HG03045 (cell line): ENCODE results near the gene MICALL1.

Experiments
- ATAC-seq: cut with Tn5 transposase; IDR thresholded peaks from one replicate; pipeline ENCODE4 v1.9.1; 2021; ENCODE audit warnings: mild to moderate bottlenecking, moderate library complexity; ENCODE audit not compliant: unreplicated experiment

MICALL1 gene

DNA sequence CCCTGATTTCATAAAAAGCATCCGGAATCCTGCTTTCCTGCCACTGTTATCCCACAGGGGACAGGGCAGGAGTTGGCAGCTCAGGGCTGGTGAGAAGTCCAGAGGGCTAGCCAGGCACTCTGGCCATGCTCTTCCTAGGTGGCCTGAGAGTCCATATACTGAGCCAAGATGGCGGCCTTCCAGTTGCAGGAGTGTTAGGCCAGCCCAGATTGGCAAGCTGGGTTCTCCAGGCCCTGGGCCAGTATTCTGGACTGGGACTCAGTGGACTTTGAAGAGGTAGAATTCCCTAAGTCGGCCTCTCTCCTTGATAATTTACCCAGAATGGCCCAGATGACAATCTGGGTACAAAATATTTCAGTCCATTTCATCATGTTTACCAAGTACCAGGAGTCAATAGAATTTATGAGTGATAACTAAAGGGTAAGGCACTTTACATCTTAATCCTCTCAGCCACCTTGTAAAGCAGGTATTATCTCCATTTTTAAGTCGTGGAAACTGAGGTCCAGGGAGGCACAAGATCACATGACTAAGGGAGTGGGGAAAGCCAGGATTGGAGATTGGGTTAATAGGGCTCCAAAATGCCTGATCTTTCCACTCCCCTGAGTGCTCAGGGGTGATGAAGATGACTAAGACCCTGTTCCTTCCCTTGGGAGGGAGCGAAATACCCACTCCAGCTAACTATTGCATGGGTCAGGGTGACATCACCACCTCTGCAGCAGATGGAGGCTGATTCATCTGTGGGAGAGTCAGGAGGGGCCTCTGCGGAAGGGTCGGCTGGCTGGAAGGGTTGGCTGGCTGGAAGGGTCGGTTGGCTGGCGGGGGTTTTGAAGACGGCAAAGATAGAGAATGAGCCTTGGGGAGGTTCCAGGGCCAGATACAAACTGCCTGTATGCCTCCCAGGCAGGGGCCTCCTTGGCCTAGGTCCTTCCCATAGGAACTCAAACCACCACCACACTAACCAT is 1.2 kb upstream of the MICALL1 start:
- no peak for ATAC-seq

DNA sequence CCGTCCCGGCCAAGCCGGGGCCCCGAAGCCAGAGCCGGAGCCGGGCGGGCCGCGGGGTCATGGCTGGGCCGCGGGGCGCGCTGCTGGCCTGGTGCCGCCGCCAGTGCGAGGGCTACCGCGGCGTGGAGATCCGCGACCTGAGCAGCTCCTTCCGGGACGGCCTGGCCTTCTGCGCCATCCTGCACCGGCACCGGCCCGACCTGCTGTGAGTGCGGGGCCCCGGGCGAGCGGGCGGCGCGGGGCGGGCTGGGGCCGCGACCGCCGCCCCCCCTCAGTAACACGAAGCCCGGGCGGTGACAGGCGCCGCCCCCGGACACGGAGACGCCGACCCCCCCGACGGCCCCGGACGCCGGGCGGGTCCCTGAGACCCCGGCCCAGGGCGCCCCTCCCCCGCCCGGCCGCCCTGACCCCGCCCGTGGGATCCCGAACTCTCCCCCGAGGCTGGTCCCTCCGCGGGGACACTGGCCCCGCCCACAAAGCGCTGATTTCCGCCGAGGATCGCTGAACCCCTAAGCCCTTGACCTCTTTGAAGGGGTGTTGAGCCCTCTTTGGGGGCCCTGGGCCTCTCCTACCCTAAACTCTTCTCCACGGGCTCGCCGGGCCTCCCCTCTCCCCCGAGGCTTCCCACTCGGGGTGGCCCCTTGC is 389 bp downstream of the MICALL1 start:
- ATAC-seq, result peak; percentile 39

DNA sequence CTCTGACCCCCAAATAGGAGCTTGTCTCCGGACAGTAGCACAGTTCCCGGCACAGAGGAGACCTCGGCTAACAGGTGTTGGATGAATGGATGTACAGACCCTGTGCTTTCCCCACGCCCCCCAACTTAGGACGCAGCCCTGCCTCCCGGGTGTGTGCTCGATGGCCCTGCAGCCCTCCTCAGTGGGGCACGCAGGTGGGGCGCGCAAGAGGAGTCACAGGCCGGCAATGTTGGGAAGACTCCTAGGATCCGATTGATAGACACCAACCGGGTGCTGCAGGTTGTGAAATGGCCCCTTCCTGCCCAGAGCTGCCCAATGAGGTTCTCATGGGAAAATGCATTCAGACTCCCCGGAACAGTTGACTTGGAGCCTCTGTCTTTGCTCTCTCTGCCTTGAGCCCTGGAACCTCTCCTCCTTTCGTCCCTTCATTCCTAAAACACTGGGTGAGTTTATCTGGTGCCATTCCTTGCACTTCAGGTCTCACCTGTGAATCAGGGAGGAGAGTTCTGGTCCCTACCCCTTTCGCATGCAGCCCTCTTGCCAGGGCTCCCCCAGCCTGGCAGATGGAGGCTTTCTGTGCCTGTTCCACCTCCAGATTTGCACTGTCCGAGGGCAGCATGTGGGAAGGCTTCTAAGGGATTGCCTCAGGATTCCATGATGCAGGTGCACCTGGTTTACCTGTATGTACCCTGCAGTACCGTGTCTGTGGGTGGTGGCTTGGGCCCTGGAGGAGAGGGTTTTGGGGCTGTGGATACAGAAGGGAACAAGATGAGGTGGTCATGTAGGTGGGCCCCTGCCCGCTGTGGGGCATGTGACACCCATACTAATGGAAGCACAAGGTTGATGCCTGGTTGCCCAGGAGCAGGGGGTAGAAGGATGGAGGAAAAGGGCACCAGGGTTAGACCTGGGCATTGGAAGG is 1.2 kb downstream of the MICALL1 start:
- ATAC-seq, result no peak

DNA sequence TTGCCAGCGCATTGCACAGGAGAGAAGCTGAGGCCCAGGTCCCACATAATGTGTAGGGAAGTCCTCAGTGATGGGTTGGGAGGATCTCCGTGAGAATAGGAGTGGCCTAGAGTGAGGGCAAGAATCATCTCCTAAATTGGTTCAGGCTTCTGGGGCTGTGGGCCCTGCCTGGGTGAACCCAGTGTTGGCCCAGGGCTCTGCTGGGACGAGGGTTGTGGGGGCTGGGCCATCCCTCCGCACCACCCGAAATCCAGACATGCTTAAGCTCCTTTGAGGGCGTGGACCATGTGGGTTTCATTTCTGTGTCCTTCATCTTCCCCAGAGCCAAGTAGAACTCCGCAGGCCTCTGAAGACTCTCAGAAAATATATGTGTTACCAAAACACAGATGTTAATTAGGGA is 3.7 kb downstream of the MICALL1 start:
- no peak for ATAC-seq

DNA sequence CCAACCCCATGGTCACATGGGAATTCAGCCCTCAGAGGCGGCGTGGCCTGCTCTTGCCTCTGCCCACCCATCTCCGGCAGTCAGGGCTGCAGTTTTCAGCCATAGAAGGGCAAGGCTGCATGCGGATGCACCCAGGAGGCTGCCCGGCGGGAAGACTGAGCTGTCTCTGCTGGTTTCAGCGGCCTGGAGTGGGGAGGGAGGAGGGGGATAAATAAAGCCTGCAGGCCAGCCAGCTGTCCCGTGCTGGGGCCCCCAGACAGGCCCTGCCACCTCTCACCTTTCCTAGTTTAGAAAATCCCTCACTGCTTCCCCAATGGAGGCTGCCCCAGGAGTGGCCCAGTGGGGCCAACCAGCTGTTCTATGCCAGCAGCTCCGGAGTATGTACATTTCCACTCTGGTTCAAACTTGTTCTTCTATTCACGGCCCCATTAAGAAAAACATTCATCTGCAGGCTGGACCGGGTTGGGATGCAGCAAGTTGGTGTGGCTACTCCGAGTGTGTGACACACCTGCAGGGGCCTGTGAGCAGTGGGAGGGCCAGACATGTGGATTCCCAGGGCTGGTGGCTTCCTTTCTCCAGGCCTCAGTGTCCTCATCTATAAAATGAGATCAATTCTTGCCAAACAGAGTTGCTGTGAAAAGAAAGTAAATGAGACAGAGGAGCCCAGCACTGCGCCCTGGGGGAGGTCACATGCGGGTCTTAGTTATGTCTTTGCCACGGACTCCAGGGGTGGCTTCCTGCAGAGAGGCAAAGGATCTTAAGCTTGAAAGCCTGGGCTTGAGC is 5.0 kb downstream of the MICALL1 start:
- ATAC-seq, result no peak

DNA sequence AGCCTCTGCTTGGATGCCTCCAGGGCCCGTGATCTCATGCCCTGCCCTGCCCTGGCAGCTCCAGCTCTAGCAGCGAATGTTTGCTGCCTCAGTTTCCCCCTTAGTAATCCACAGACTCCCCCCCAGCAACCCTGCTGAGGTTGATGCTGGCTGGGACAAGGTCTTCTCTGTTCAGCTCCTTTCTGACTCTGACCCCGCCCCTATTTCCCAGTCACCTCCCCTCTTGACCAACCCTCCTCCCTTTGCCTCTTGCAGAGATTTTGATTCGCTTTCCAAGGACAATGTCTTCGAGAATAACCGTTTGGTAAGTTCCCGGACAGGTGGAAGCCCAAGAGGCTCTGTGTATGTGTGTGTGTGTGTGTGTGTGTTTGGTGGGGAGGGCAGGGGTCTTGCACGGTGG is 5.6 kb downstream of the MICALL1 start:
- no peak for ATAC-seq

DNA sequence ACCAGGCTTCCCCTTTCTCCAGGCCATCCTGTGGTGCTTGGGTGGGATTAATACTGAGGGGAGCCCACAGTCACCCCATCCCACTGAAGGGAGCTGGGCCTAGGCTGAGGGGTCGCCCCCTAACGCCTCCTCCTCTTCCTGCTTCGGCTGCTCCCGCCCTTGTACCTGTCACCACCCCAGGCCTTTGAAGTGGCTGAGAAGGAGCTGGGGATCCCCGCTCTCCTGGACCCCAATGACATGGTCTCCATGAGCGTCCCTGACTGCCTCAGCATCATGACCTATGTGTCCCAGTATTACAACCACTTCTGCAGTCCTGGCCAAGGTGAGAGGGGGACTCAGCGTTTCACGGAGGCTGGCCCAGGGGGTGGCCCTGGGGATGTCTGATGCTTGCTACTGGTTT is 6.1 kb downstream of the MICALL1 start:
- no peak for ATAC-seq

DNA sequence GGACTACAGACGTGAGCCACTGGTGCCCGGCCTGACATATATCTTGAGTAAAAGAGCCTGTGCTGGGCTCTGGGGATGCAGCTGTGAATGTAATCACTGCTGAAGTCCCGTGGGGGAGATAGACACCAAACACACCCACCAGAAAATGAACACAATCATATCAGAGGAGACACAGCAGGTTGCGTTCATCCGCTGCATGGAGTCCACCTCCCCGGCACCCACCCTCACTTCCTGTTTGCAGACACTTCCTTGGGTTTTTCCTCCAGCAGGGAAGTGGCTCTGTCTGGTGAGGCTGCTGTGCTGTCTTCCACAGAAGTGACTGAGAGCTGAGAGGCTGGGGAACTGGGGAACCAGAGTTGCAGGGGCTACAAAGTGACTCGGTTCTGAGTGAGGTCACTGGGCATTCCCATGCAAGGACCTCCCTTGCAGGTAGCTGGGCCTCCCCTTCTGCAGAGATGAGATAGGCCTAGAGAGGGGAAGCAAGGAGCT is 7.2 kb downstream of the MICALL1 start:
- ATAC-seq, result no peak

DNA sequence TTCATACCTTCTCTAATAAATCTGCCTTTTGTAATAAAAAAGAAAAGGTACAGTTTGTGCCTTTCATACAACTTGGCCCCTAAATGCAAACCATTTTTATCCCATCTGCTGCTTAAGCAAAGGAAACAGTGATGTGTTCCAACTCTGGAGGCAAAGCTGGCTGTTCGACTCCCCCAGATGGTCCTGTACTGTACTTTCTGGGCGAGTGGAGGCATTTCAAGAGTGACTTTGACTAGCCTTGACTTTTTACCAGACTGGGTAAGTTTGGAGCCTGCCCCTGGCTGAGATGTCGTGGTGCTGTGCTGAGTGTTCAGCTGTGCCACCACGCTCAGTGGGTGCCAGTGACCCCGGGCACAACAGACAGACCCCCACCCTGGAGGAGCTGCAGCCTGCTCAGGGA is 10.2 kb downstream of the MICALL1 start:
- ATAC-seq, result no peak

DNA sequence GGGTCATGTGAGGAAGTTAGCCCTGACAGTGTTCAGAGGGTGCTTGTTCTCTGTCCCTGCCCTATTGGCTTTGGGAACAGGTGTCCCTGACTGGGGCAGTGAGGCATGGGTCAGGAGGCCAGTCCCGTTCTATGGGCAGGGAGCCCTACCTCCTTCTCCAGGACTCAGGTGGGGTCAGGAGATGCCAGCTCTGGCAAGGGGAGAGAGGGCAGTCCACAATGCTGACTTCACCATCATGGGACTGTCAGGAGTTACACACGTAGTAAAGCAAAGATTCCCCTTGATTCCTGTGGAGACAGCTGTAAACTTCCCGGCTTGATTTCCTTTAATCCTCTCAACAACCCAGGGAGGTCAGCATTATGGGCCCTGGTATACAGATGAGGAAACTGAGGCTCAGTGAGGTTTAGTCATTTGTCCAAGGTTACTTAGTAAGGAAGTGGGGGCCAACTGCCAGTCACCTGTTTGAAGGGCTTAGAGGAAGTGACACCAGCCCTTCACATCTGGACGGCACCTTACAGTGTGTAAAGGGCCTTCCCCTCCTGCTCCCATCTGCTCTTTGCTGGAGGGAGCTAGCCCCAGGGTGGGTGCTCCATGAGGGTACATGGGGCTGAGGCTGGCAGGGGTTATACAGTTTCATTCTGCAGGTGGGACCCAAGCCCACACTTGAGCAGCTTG is 11.9 kb downstream of the MICALL1 start:
- ATAC-seq, result no peak

DNA sequence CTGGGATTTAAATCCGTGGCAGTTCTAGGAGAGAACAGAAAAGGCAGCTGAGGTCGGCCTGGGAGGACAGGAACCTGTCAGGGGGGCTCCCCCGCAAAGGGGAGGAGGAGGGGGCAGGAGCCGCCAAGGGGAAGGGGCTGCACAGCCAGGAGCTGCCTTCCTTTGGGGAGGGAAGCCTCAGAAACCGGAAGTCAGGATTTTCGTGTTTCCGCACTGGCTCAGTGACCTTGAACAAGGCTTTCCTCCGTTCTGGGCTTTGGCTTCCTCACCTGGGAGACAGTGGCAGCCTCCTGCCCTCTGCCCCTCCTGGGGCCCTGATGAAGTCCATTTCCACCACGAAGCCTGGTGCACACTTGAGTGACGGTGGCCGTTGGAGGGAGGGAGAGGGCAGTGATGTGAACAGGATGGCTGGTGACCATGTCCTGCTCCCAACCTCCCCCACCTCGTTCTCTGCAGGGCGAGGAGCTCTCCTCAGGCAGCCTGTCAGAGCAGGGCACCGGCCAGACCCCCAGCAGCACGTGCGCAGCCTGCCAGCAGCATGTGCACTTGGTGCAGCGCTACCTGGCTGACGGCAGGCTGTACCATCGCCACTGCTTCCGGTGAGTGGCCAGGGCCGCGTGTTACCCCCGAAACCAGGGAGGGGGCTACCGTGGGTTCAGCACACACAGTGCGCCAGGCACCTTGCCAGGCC is 12.6 kb downstream of the MICALL1 start:
- no peak for ATAC-seq

DNA sequence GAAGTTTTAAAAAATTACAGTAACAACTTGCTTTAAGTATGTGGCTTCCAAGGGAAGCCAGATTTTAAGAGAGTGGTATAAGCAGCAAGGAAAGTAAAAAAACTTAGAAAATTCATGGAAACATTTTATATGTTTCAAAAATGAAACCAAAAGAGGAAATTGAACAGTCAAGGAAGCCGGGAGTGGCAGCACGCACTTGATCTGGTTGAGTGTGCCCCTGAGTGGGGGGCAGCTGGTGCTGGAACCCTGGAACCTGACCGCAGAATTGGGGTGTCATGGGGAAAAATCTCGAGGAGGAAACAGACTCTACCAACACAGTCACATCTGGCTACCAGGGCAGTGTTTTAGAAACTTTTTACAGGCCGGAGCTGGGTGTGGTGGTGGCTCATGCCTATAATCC is 14.0 kb downstream of the MICALL1 start:
- no peak for ATAC-seq

DNA sequence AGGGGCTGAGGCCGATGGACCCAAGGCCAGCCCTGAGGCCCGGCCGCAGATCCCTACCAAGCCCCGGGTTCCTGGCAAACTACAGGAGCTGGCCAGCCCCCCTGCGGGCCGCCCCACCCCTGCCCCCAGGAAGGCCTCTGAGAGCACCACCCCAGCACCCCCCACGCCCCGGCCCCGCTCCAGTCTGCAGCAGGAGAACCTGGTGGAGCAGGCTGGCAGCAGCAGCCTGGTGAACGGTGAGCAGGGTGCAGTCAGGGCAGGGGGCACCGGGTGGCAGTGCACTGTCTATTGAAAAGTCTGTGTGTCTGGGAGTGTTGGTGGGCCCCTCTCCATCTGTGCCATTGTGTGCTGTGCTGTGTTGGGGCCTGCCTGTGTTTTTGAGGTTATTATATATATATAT is 16.1 kb downstream of the MICALL1 start:
- ATAC-seq, result no peak

DNA sequence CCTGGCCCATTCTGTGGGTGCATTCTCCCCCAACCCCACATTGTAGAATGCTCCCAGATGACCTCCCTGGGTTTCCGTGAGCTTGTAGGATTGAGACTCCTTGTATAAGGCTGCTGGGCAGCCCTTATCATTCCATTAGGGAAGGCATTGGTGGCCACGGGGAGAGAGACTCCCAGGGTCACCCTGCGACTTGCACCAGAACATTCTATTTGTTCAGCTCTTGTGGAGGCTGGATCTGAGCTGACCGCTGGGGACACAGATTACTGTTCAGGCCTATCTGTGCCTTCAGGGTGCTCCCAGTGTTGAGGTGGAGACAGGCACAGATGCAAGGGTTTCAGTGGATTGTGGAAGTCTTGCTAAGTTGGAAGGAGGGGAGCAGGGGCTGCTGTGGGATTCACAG is 17.8 kb downstream of the MICALL1 start:
- ATAC-seq, result no peak

DNA sequence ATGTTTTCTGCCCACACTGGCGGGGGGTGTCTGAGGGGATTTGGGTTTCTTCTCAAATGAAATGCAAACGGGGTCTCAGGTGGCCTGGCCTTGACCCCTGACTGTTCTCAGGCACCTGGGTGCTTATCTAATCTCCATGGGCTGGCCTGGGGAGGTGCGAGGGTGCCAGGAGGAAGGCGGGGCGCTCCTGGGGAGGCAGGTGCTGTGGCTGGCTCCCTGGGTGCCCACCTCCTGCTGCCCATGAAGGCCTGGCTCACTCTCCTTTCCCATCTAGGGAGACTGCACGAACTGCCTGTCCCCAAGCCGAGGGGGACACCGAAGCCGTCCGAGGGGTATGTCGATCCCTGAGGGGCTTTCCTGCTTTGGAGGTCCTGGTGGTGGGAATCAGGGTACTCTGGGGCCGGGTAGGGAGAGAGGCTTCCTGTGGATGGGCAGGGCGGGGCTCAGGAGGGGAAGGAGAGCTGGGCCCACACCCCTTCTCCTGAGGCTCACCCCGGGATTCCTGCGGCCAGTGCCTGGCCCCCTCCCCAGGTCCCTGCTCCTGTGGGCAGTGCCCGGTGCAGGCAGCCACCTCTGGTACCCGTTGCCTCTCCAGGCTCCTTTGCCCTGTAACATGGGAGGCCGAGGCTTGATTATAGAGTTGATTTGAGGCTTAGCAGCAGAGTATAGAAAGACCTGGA is 18.4 kb downstream of the MICALL1 start:
- no peak for ATAC-seq

DNA sequence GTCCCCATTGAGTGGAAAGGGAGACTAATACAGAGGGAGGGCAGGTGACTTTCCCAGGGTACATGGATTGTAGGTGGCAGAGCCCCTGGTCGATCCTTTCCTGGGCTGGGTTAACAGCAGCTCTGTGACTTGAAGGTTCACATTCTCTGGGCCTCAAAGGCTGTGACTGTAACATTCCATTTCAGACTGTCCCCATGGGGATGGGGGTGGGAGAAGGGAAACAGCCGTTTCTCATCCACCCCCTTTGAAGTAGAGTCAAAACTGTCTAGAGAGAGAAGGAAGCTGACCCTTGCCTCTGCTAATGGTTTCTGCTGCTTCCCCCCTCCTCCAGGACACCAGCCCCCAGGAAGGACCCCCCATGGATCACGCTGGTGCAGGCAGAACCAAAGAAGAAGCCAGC is 19.2 kb downstream of the MICALL1 start:
- no peak for ATAC-seq

DNA sequence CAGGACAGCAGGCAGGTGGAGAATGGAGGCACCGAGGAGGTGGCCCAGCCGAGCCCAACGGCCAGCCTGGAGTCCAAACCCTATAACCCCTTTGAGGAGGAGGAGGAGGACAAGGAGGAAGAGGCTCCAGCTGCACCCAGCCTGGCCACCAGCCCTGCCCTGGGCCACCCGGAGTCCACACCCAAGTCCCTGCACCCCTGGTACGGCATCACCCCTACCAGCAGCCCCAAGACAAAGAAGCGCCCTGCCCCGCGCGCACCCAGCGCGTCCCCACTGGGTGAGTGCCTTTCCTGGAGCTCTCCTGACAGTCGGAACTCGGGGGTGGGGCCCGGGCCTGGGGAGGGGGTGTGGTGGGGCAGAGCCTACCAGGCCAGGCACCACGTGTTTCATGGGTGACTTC is 19.7 kb downstream of the MICALL1 start:
- ATAC-seq, result no peak

DNA sequence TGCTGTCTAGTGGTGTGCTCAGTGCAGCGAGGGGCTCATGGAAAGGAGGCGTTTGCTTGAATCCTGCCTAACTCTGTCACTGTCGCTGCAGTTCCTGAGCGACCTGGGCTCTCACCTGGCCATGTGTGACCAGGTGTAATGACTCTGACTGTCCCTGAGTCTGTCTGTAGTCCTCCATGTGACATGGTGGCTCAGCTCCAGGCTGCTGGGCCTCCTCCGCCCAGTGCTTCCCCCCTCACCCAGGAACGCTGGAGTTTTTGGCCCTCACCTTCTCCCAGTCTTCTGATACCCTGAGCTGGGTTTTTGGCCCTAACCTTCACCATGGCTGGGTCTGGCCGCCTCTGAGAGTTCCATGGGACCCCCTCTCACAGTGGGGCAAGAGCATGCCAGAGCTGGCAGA is 20.3 kb downstream of the MICALL1 start:
- ATAC-seq, result no peak
